ENCODE results near the gene PFKL.

- TF ChIP-seq POLR2A (IDR thresholded peaks at IDR 0.05) (no peak), EP300 (IDR thresholded peaks at IDR 0.05) (peak in 1 of 2 donors; percentile 55)
These were observed 75.4 kb downstream of the PFKL start for GRCh38 chr21:44375281-44375651.

Data from tibial nerve (tissue), 3 donors.